HG03097 (cell line): ENCODE results near the gene SOCS1.
A peak's percentile ranks its signal among the peaks of the same experiment; 100 is the strongest.

Source experiments
- ATAC-seq: cut with Tn5 transposase; IDR thresholded peaks from one replicate; pipeline ENCODE4 v1.9.1; 2021; ENCODE audit not compliant: unreplicated experiment, low FRiP score

Gene SOCS1

DNA sequence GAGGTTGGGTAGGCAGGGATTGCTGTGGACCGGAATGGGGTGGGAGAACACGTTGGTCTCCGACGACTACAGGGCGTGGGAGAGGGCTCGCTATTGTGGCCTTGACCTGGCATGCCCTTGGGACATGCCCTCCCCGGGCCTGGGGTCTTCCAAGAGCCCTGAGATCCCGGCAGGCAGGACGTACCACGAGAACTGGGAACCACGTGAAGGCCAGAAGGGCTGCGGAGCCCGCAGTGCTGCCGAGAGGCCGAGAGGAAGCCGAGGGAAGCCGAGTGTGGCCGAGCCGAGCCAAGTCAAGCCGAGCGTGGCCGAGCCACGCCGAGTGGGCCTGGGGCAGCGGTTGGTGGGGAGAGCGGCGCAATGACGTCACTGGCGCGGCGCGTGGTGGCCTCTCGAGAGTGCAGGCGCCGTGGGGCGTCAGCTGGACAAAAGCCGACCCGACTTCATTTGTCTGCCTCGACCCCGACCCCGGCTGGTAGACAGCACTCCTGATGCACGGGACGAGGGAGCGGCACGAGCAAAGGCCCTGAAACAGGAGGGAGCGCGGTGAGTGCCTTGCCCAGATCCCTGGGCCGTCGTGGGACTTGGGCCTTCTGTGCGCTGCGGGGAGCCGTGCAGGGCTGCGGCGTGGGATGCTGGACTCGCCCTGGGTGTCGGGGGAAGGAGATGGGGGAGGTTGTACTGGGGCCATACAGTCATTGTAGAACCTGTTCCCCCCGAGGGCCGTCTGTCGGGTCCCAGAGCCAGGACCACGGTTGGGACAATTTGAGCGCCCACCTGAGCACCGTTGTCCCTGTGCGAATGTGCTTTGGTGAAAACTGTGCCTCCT, 6.6 kb downstream of the SOCS1 start:
- ATAC-seq: no peak

- ATAC-seq: no peak
Observed at GRCh38 chr16:11248133-11248532, 7.9 kb downstream of the SOCS1 start.

GRCh38 chr16:11245988-11246387, 10.0 kb downstream of the SOCS1 start:
- ATAC-seq: no peak

- ATAC-seq: no peak
Observed at GRCh38 chr16:11245222-11245737, 10.7 kb downstream of the SOCS1 start.

- ATAC-seq: no peak
Observed at GRCh38 chr16:11242658-11243057, 13.3 kb downstream of the SOCS1 start.

GRCh38 chr16:11241480-11242204, 14.4 kb downstream of the SOCS1 start:
- ATAC-seq: no peak

- ATAC-seq: no peak
Observed at GRCh38 chr16:11240636-11241473, 15.1 kb downstream of the SOCS1 start.

DNA sequence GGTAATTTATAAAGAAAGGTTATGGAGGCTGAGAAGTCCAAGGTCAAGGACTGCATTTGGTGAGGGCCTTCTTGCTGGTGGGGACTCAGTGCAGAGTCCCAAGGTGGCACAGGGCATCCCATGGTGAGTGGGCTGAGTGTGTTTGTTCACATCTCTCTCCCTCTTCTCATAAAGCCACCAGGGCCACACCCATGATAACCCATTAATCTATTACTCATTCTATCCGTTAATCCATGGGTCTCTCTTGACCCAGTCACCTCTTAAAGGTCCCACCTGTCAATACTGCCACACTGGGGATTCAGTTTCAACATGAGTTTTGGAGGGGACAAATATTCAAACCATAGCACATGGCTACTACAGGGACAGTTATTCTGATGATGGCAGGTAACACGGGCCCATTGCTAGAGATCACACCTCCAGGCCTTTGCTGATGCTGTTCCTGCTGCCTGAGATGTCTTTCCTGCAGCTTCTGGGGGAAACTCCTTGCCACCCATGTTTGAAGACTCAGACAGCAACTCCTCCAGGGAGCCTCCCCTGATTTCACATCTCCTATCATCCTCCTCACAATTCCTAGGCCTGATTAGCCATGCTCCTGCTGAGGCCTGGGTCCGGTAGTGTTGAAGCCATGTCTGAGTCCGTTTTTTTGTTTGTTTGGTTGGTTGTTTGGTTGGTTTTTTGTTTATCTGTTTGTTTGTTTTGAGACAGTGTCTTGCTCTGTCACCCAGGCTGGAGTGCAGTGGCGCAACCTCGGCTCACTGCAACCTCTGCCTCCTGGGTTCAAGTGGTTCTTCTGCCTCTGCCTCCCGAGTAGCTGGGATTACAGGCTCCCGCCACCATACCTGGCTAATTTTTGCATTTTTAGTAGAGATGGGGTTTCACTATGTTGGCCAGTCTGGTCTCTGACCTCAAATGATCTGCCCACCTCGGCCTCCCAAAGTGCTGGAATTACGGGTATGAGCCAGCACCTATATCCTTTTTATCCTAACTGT, 16.1 kb downstream of the SOCS1 start:
- no peak for ATAC-seq

DNA sequence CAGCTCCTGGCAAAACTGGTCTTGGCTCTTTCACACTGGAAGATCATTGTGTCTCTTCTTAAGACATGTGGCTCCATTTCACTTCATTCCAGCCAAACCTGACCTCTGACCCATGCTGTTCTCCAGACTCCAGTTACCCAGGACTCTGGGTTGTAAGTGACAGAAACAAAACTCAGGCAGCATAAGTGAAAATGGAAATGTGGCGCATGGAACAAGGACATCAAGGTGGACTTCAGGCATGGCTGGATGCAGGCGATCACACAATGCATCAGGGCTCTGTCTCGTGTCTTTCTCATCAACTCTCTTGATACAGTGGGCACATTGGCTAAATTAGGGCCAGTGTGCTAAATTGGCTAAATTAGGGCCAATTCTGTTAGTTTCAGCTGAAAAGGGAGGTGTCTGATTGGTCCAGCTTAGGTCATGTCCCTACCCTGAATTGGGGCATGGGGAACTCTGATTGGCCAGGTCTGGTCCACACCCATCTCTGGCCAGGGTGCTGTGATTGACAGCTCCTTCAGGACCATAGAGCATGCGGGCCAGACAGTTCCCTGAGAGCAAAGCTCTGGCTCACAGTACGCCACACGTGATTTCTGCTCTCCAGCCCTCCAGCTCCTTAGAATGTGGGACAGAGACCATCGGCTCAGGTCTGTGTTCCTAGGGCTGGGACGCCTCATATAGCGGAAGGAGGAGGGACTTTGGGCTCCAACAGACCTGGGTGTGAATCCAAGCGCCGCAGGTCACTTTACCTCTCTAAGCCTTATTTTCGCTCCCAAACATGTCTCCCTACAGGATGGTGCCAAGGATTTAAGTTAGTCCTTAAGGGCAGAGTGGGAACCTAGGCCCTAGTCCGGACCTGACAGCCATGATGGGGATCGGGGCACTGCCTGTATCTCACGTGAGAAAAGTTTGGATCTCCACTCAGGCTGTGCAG, 17.5 kb downstream of the SOCS1 start:
- no peak for ATAC-seq

- no peak for ATAC-seq
Observed at GRCh38 chr16:11236461-11237254, 19.3 kb downstream of the SOCS1 start.

GRCh38 chr16:11235703-11235991, 20.4 kb downstream of the SOCS1 start:
- no peak for ATAC-seq

GRCh38 chr16:11234884-11235702, 20.9 kb downstream of the SOCS1 start:
- no peak for ATAC-seq

DNA sequence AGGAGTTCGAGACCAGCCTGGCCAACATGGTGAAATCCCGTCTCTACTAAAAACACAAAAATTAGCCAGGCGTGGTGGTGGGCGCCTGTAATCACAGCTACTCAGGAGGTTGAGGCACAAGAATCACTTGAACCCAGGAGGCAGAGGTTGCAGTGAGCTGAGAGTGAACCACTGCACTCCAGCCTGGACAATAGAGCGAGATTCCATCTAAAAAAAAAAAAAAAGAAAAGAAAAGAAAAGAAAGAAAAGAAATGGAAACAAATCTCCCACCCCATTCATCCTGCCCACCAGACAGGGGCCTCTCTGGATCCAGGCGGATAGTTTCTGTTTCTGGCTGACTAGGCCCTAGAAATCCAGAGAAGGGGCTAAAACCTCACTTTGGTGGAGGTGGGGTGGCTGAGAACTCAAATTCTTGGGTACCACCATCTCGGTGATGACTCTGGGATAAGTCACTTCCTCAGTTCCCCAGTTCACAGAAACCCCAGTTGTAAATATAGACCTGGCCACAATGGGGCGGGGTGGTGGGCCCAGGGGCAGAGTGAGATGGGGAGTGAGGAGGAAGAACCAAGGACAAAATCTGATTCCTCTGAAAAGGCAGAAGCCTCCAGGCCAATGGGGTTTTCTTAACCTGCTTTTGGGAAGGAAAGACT, 22.2 kb downstream of the SOCS1 start:
- ATAC-seq: no peak

DNA sequence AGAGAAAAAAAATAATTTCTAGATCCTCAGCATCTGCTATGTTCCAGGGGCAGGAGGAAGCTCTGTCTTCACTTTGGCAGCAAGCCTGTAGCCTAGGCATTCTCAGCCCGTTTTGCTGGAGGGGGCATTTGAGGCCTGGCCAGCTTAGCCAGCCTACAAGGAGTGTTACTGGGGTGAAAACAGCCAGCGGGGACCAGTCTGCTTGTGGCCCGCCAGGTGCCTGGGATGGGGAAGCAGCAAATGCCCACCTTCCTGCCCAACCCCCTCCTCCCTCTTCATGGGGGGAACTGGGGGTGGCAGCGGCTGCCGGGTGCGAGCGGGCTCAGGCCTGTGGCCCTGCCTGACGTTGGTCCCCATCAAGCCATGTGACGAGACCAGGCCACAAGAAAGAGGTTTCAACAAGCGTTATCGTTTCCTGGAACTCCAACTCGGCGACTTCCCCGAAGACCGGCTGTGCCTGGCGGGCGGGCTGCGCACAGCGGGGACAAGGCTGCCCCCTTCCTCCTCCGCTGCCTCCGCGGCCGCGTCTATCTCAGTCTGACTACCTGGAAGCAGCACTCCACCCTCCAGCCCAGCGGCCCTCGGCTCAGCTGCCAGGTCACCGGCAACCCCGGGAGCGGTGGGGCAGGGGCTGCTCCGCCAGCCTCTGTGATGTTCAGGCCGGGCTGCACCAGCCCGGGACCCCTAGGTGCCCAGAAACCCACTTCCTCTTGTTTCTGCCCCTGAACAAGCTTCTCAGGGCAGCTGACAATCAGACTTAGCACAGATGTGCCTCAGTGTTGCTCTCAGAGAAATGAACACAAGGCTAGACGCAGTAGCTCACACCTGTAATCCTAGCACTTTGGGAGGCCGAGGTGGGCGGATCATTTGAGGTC, 22.9 kb downstream of the SOCS1 start:
- peak; percentile 48 for ATAC-seq

DNA sequence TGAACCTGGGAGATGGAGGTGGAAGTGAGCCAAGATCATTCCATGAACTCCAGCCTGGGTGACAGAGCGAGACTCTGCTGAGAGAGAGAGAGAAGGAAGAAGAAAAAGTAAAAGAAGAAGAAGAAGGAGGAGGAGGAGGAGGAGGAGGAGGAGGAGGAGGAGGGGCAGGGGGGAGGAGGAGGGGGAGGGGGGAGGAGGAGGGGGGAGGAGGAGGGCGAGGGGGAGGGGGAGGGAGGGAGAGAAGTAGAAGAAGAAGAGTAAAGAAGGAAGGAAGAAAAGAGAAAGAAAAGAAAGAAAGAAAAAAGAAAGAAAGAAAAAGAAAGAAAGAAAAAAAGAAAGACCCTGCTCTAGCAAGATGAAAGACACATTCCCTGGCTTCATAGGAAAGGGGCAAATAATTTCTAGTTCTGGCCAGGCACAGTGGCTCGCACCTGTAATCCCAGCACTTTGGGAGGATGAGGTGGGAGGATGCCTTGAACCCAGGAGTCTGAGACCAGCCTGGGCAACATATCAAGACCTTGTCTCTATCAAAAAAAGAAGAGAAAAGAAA, 23.6 kb downstream of the SOCS1 start:
- no peak for ATAC-seq
